Mammary epithelial cell (primary cell): Measurements from ENCODE around the gene FZD4.

ENCODE experiments used
- CTCF ChIP-seq, 2 donors: IDR thresholded peaks in 1 of 2; conservative IDR thresholded peaks in 1 of 2; 2 replicates each; pipeline ENCODE4 v1.5.1; 2011 to 2012; ENCODE audit warnings: inconsistent platforms in 2 of 2, low read length in 2 of 2, mild to moderate bottlenecking in 2 of 2, control low read depth in 1 of 2, low read depth in 1 of 2; ENCODE audit not compliant: insufficient read depth in 1 of 2; ENCODE audit errors: extremely low read depth in 1 of 2
- EZH2 ChIP-seq: IDR thresholded peaks from 2 replicates; pipeline ENCODE4 v1.6.1; 2012; ENCODE audit warnings: low read length, inconsistent platforms, borderline replicate concordance

GRCh38 chr11:86969258-86969657 lies 14.1 kb upstream of the FZD4 start:
- no peak for TF ChIP-seq CTCF (conservative IDR thresholded peaks at IDR 0.05 in 1 of 2, IDR thresholded peaks at IDR 0.05 in 1 of 2; ENCODE audit: extremely low read depth in 1 of 2, insufficient read depth in 1 of 2, low read depth in 1 of 2, low read length in 2 of 2)
- TF ChIP-seq EZH2: no peak
